Measurements from ENCODE around the gene HEPH. TPM values are rescaled to one million over a fixed set of nuclear protein-coding genes. Genes with fewer than 3 reads are reported as not detected.
"Not testable (repeated sequence)": the region's sequence is repeated elsewhere in the genome, so short reads cannot be mapped to it uniquely, and the experiment has no call there.

The HEPH gene
- total RNA-seq, 1 donor from 2014 or later, result not detected

GRCh38 chrX:66233904-66234303, 69.9 kb downstream of the HEPH start:
- H3K4me3 Mint-ChIP-seq (ENCODE audit: low read depth); H3K9me3 Mint-ChIP-seq; H3K27me3 Mint-ChIP-seq (ENCODE audit: low read depth); intact Hi-C loops (cut with micrococcal nuclease); DNase-seq (ENCODE audit: low spot score); H3K36me3 Mint-ChIP-seq (ENCODE audit: low read depth); H3K4me1 Mint-ChIP-seq (ENCODE audit: low read depth); H3K27ac Mint-ChIP-seq: not testable (repeated sequence)

DNA sequence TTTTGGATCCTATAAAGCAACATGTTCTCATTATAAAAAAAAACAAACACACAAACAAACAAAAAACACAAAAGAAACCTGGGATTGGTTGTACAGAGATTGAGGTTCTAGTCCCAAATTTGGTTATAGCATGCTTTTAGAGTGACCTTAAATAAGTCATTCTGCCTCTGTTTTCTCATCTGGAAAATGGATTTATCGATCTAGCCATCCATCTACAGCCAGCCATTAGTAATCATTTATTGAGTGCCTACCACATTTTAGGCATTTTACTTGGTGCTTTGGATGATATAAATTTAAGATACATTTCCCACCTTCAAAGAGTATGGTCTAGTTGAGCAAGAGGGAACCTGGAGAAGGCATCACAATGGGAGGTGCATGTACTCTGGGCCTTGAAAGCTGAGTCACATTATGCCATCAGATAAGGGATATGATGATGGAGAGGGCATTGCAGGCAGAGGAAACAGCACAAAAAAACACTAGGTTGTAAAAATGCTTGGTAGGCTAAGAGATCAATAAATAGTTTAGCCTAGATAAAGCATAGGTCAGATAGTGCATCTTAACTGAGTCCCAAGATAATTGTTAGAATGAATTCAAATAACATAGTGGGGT, 91.4 kb downstream of the HEPH start:
- Mint-ChIP-seq H3K27ac (no peak overlapping the region), H3K4me3 (ENCODE audit: low read depth) (no peak overlapping the region), H3K27me3 (ENCODE audit: low read depth) (no peaks in the 10 kb centered on the region), H3K9me3 (peaks cover 7% of the 10 kb centered on the region), H3K4me1 (ENCODE audit: low read depth) (no peaks in the 10 kb centered on the region), H3K36me3 (ENCODE audit: low read depth) (no peaks in the 10 kb centered on the region)
- intact Hi-C loops (cut with micrococcal nuclease), result no loop called here
- DNase-seq (ENCODE audit: low spot score), result no peak

GRCh38 chrX:66262807-66263206, 98.8 kb downstream of the HEPH start:
- DNase-seq (ENCODE audit: low spot score), result no peak
- Mint-ChIP-seq H3K4me3 (ENCODE audit: low read depth) (no peak overlapping the region), H3K9me3 (no peaks in the 10 kb centered on the region), H3K36me3 (ENCODE audit: low read depth) (no peaks in the 10 kb centered on the region), H3K4me1 (ENCODE audit: low read depth) (no peaks in the 10 kb centered on the region), H3K27ac (no peak overlapping the region), H3K27me3 (ENCODE audit: low read depth) (no peaks in the 10 kb centered on the region)
- intact Hi-C loops (cut with micrococcal nuclease), result no loop called here

Other genes with a start within 250 kb of the HEPH start
- gene VSIG4, start 124.2 kb upstream of the HEPH start, total RNA-seq, result not detected in 2 replicates

Data from activated T-helper 2 cell treated with anti-CD3 and anti-CD28 coated beads, Interferon-gamma antibody, Interleukin-2, Interleukin-4, amounts not matched to agents 10 μg/mL and 5 μg/mL and 100 μg/mL, durations not matched to agents 14 hours and 24 hours and 36 hours (primary cell).